Osteocyte (in vitro differentiated cells): ENCODE data around the gene CACNA2D3. TPM values are rescaled to one million over a fixed set of nuclear protein-coding genes. Genes with fewer than 3 reads are reported as not detected.

Source experiments
- DNase-seq: peaks from one replicate; pipeline ENCODE4 v3.0.0; 2021; ENCODE audit warnings: mixed read lengths; ENCODE audit not compliant: unreplicated experiment; ENCODE audit errors: extremely low spot score
- H3K27ac Mint-ChIP-seq: one replicate; pipeline ENCODE4 v1.8.0; 2021; ENCODE audit warnings: mild to moderate bottlenecking, mixed read lengths; ENCODE audit not compliant: unreplicated experiment
- H3K27me3 Mint-ChIP-seq: one replicate; pipeline ENCODE4 v1.8.0; 2021; ENCODE audit warnings: mixed read lengths; ENCODE audit not compliant: unreplicated experiment
- H3K36me3 Mint-ChIP-seq: one replicate; pipeline ENCODE4 v1.8.0; 2021; ENCODE audit warnings: mixed read lengths; ENCODE audit not compliant: unreplicated experiment
- H3K4me1 Mint-ChIP-seq: one replicate; pipeline ENCODE4 v1.8.0; 2021; ENCODE audit warnings: mixed read lengths; ENCODE audit not compliant: unreplicated experiment
- H3K4me3 Mint-ChIP-seq: one replicate; pipeline ENCODE4 v1.8.0; 2021; ENCODE audit warnings: mild to moderate bottlenecking, moderate library complexity, mixed read lengths; ENCODE audit not compliant: unreplicated experiment
- H3K9me3 Mint-ChIP-seq: one replicate; pipeline ENCODE4 v1.8.0; 2021; ENCODE audit warnings: mixed read lengths; ENCODE audit not compliant: unreplicated experiment
- CTCF ChIP-seq: fragments of 200-600 bp; sonication (generic); IDR thresholded peaks from 2 replicates; pipeline ENCODE4 v1.5.0; 2021; ENCODE audit warnings: antibody characterized with exemption, mild to moderate bottlenecking, moderate library complexity
- total RNA-seq: library from RNA; stranded (reverse); gene quantifications from 2 replicates; pipeline ENCODE4 v1.2.1, GENCODE V29; 2021

Gene CACNA2D3
- total RNA-seq, 1 donor from 2014 or later: 0.46 TPM

- no peak for TF ChIP-seq CTCF
- H3K4me1 Mint-ChIP-seq: peaks cover 53% of the 10 kb centered on the region
- H3K4me3 Mint-ChIP-seq: no peak overlapping the region
- DNase-seq: no peak
- H3K9me3 Mint-ChIP-seq: peaks cover 14% of the 10 kb centered on the region
- no peaks in the 10 kb centered on the region for H3K27me3 Mint-ChIP-seq
- H3K27ac Mint-ChIP-seq: no peak overlapping the region
- H3K36me3 Mint-ChIP-seq: peaks cover 10% of the 10 kb centered on the region
Observed at GRCh38 chr3:54914180-54914579, 791.8 kb downstream of the CACNA2D3 start.

- no peak for TF ChIP-seq CTCF
- Mint-ChIP-seq H3K4me3 (no peak overlapping the region), H3K4me1 (peaks cover 47% of the 10 kb centered on the region), H3K9me3 (peaks cover 14% of the 10 kb centered on the region), H3K36me3 (peaks cover 10% of the 10 kb centered on the region), H3K27me3 (no peaks in the 10 kb centered on the region), H3K27ac (no peak overlapping the region)
- DNase-seq: no peak
Observed at GRCh38 chr3:54915181-54915580, 792.8 kb downstream of the CACNA2D3 start.

- Mint-ChIP-seq H3K27me3 (no peaks in the 10 kb centered on the region), H3K4me1 (peaks cover 39% of the 10 kb centered on the region), H3K9me3 (peaks cover 11% of the 10 kb centered on the region), H3K27ac (no peak overlapping the region), H3K36me3 (peaks cover 10% of the 10 kb centered on the region), H3K4me3 (no peak overlapping the region)
- DNase-seq: no peak
- no peak for TF ChIP-seq CTCF
Observed at GRCh38 chr3:54915976-54916375, 793.6 kb downstream of the CACNA2D3 start.

GRCh38 chr3:54916732-54917131 is 794.4 kb downstream of the CACNA2D3 start:
- no peak for TF ChIP-seq CTCF
- Mint-ChIP-seq H3K27ac (peak overlapping the region; percentile 82), H3K4me3 (no peak overlapping the region), H3K4me1 (peaks cover 35% of the 10 kb centered on the region), H3K9me3 (peaks cover 6% of the 10 kb centered on the region), H3K27me3 (no peaks in the 10 kb centered on the region), H3K36me3 (peaks cover 7% of the 10 kb centered on the region)
- no peak for DNase-seq

GRCh38 chr3:54917174-54917573 is 794.8 kb downstream of the CACNA2D3 start:
- no peak for DNase-seq
- Mint-ChIP-seq H3K9me3 (peaks cover 5% of the 10 kb centered on the region), H3K4me3 (no peak overlapping the region), H3K27ac (peak overlapping the region; percentile 82), H3K4me1 (peaks cover 35% of the 10 kb centered on the region), H3K27me3 (no peaks in the 10 kb centered on the region), H3K36me3 (peaks cover 4% of the 10 kb centered on the region)
- TF ChIP-seq CTCF: no peak
